ENCODE results near the gene SH3D21.

Gene SH3D21

GRCh38 chr1:36307601-36308330 lies 1.6 kb downstream of the SH3D21 start:
- TF ChIP-seq, protein P1, sequence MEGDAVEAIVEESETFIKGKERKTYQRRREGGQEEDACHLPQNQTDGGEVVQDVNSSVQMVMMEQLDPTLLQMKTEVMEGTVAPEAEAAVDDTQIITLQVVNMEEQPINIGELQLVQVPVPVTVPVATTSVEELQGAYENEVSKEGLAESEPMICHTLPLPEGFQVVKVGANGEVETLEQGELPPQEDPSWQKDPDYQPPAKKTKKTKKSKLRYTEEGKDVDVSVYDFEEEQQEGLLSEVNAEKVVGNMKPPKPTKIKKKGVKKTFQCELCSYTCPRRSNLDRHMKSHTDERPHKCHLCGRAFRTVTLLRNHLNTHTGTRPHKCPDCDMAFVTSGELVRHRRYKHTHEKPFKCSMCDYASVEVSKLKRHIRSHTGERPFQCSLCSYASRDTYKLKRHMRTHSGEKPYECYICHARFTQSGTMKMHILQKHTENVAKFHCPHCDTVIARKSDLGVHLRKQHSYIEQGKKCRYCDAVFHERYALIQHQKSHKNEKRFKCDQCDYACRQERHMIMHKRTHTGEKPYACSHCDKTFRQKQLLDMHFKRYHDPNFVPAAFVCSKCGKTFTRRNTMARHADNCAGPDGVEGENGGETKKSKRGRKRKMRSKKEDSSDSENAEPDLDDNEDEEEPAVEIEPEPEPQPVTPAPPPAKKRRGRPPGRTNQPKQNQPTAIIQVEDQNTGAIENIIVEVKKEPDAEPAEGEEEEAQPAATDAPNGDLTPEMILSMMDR (conservative IDR thresholded peaks at IDR 0.05; ENCODE audit: low read length): no peak
- no peak for DNase-seq (ENCODE audit: low read depth)
- peak overlapping the region; percentile 84 for H3K4me3 ChIP-seq (ENCODE audit: low read length)

DNA sequence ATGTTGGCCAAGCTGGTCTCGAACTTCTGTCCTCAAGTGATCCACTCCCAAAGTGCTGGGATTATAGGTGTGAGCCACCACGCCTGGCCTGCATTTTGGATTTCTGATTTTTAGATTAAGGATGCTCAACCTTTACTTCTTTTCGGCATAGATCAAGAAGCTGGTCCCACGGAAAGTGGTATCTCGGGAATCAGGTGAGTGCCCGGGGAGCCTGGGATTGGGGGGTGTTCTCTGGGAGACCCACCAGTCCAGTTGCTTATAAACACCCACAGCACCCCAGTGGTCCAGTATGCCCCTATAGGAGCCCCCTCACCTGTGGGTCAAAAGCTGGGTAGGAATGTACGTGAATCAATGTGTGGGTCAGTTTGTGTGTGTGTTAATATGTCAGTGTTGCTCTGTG lies 3.2 kb downstream of the SH3D21 start:
- TF ChIP-seq, protein P1 (conservative IDR thresholded peaks at IDR 0.05; ENCODE audit: low read length): no peak
- H3K4me3 ChIP-seq (ENCODE audit: low read length): no peak overlapping the region
- no peak for DNase-seq (ENCODE audit: low read depth)

DNA sequence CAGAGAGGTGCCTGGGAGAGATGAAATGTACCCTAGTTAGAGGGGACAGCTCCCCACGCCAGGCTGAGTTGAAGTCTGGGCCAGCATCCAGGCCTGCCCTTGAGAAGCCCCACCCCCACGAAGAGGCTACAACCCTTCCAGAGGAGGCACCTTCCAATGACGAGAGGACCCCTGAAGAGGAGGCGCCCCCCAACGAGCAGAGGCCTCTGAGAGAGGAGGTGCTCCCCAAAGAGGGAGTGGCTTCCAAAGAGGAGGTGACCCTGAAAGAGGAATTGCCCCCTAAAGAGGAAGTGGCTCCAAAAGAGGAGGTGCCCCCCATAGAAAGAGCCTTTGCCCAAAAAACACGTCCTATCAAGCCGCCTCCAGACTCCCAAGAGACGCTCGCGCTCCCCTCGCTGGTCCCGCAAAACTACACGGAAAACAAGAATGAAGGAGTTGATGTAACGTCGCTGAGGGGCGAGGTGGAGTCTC lies 14.2 kb downstream of the SH3D21 start:
- peak overlapping the region; percentile 80 for H3K4me3 ChIP-seq (ENCODE audit: low read length)
- TF ChIP-seq, protein P1 (conservative IDR thresholded peaks at IDR 0.05; ENCODE audit: low read length): no peak
- DNase-seq (ENCODE audit: low read depth): no peak

DNA sequence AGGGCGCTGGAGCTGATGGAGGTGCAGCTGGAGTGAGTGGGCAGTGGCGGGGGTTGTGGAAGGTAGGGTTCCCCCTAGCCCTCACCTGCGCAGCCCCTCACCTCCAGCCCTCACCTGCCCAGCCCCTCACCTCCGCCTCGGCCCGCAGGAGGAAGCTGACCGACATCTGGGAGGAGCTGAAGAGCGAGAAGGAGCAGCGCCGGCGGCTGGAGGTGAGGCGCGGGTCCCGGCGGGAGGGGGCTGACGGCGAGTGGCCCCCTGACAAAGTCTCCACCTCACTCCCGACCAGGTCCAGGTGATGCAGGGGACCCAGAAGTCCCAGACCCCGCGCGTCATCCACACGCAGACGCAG lies 14.6 kb downstream of the SH3D21 start:
- TF ChIP-seq, protein P1 (conservative IDR thresholded peaks at IDR 0.05; ENCODE audit: low read length): no peak
- DNase-seq (ENCODE audit: low read depth): no peak
- peak overlapping the region; percentile 80 for H3K4me3 ChIP-seq (ENCODE audit: low read length)

GRCh38 chr1:36321119-36321951 lies 15.2 kb downstream of the SH3D21 start:
- TF ChIP-seq, protein P1 (conservative IDR thresholded peaks at IDR 0.05; ENCODE audit: low read length): no peak
- peak; percentile 96 for DNase-seq (ENCODE audit: low read depth)
- peak overlapping the region; percentile 80 for H3K4me3 ChIP-seq (ENCODE audit: low read length)

DNA sequence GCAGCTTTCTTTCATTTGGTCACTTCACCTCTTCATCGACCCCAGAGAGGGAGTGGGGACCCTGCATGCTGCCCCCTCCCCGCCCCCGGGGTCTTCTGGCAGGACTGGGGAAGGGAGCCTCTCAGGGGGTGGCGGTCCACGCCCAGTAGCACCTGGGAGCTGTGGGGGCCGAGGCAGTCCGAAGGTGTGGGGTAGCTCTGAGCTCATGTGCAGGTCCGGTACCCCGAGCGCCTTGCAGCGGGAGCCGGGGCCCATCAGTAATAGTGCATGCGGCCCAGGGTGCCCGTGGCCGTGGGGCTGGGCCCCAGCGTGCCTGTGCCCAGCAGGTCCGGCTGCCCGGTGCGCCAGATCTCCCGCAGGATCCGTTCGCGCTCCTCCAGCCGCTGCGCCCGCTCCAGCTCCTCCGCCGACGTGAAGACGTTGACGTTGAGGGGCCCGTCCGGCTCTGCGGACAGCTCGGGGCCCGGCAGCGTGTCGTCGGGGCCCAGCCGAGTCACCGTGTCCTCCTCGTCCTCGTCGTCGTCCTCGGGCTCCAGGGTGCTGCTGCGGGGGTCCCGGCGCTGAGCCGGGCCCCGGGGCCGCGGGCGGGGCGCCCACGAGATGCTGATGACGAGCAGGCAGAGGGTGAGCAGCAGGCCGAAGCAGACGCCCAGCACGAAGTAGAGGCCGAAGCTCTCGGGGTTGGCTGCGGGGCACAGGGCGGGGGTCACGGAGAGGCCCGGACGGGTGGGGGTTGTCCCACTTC lies 16.0 kb downstream of the SH3D21 start:
- peak overlapping the region; percentile 80 for H3K4me3 ChIP-seq (ENCODE audit: low read length)
- TF ChIP-seq, protein P1 (conservative IDR thresholded peaks at IDR 0.05; ENCODE audit: low read length): no peak
- peak; percentile 17 for DNase-seq (ENCODE audit: low read depth)

All from AG10803 (cell line).